IgD-negative memory B cell (primary cell): ENCODE measurements around the gene SLC2A8. TPM values are rescaled to one million over a fixed set of nuclear protein-coding genes. Genes with fewer than 3 reads are reported as not detected.

Experiments used
- H3K27ac Mint-ChIP-seq, 3 donors: one replicate each; pipeline ENCODE4 v1.8.0; 2020 to 2022; ENCODE audit warnings: mild to moderate bottlenecking in 3 of 3, mixed read lengths in 3 of 3, moderate library complexity in 1 of 3
- H3K27me3 Mint-ChIP-seq: one replicate; pipeline ENCODE4 v1.8.0; 2021; ENCODE audit warnings: mixed read lengths
- H3K36me3 Mint-ChIP-seq: one replicate; pipeline ENCODE4 v1.8.0; 2020; ENCODE audit warnings: mild to moderate bottlenecking, mixed read lengths
- H3K4me1 Mint-ChIP-seq, 3 donors: one replicate each; pipeline ENCODE4 v1.8.0; 2020 to 2022; ENCODE audit warnings: mixed read lengths in 3 of 3, mild to moderate bottlenecking in 1 of 3
- H3K4me3 Mint-ChIP-seq, 4 donors: one replicate each; pipeline ENCODE4 v1.8.0; 2020 to 2022; ENCODE audit warnings: mild to moderate bottlenecking in 4 of 4, mixed read lengths in 4 of 4, moderate library complexity in 3 of 4
- H3K9me3 Mint-ChIP-seq, 3 donors: one replicate each; pipeline ENCODE4 v1.8.0; 2020 to 2021; ENCODE audit warnings: mixed read lengths in 3 of 3, mild to moderate bottlenecking in 1 of 3
- polyA plus RNA-seq: library from polyadenylated mRNA; unstranded; fragments of 300-500 nt; fragmentation: Illumina TruSeq; gene quantifications from one replicate; pipeline ENCODE4 v1.2.3, GENCODE V29; 2021

Gene SLC2A8, protein sequence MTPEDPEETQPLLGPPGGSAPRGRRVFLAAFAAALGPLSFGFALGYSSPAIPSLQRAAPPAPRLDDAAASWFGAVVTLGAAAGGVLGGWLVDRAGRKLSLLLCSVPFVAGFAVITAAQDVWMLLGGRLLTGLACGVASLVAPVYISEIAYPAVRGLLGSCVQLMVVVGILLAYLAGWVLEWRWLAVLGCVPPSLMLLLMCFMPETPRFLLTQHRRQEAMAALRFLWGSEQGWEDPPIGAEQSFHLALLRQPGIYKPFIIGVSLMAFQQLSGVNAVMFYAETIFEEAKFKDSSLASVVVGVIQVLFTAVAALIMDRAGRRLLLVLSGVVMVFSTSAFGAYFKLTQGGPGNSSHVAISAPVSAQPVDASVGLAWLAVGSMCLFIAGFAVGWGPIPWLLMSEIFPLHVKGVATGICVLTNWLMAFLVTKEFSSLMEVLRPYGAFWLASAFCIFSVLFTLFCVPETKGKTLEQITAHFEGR
- polyA plus RNA-seq, result 7.8 TPM

DNA sequence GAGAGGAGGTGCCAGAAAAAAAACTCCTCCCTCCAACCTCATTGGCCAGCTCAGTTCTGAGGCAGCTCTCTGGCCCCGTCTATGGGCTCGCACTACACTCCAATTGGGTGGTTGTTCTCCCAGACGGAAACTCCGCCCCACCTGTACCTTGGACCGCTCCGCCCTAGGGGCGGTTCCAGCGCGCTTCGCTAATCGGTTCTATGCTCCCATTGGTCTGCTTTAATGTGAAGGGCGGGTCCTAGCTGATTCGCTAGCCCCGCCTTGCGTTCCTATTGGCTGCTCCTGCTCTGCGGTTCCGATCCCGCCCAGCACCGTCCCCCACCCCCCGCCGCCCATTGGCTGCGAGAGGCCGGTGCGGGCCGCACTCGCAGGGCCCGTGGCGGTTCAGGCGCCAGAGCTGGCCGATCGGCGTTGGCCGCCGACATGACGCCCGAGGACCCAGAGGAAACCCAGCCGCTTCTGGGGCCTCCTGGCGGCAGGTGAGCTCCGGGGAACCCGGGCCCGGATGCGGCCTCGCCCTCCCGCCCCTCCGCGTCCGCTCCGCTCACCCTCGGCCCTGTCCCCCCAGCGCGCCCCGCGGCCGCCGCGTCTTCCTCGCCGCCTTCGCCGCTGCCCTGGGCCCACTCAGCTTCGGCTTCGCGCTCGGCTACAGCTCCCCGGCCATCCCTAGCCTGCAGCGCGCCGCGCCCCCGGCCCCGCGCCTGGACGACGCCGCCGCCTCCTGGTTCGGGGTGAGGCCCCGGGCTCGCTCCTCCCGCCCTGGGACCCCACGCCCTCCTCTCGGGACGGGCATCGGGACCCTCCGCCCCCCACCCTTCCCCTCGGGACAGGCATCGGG lies at the start of gene SLC2A8:
SLC2A8 (plus strand) TSS at position 362 of the 838 bp plus-strand sequence; CDS start at position 424, 62 bp downstream.
- Mint-ChIP-seq H3K27me3 (no peaks in the 10 kb centered on the region), H3K9me3 (no peaks in the 10 kb centered on the region), H3K4me1 (peaks cover 0 to 4% (median 2%) of the 10 kb centered on the region in 3 donors), H3K4me3 (peak within 1 kb of the TSS; percentile 81 to 92 (median 86)), H3K36me3 (peaks cover 5% of the 10 kb centered on the region), H3K27ac (peak within 1 kb of the TSS; percentile 46 to 86 (median 65))

DNA sequence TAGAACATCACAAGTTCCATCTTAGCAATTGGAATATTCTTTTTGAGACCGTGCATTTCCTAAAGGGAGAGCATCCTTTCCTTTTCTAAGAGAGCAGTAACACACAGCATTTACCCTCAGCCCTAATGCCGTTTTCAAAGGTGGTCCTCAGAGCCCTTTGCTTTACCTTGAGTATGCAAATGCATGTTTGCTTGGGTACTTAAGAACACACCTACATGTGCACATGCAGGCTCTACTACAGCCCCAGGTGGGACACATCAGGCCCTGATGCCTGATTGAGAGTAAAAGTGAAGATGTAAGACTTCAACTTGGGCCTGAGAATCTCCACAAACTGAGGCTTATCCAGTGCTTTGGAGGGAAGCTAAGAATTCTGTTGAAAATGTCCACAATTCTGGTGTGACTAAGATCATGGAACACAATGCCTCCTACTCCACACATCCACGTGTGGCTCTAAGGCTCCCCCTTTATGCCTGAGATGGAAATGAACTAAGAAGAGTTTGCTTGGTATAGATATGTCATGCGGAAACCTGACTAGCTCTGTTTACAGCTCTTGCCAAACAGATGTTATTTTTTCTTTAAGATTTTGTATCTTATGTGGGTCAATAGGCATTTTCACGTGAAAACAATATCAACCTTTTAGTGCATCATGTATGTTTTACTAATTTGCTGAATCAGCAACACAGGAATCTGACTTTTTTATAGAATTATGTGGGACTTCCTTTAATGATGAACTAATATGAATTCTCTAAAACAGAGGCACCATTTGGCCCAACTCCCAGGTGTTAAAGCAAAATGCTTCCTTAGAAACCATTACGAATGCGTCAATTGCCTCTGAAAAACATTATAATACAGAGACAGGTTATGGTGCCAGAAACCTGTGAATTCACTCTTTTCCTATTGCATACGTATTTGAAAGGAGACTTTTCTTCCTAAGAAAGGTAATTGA lies 48.9 kb upstream of the SLC2A8 start:
- no peaks in the 10 kb centered on the region for H3K9me3 Mint-ChIP-seq
- no peak overlapping the region for H3K27ac Mint-ChIP-seq
- H3K36me3 Mint-ChIP-seq, result no peaks in the 10 kb centered on the region
- H3K4me1 Mint-ChIP-seq, result no peaks in the 10 kb centered on the region
- H3K27me3 Mint-ChIP-seq, result no peaks in the 10 kb centered on the region
- no peak overlapping the region for H3K4me3 Mint-ChIP-seq

DNA sequence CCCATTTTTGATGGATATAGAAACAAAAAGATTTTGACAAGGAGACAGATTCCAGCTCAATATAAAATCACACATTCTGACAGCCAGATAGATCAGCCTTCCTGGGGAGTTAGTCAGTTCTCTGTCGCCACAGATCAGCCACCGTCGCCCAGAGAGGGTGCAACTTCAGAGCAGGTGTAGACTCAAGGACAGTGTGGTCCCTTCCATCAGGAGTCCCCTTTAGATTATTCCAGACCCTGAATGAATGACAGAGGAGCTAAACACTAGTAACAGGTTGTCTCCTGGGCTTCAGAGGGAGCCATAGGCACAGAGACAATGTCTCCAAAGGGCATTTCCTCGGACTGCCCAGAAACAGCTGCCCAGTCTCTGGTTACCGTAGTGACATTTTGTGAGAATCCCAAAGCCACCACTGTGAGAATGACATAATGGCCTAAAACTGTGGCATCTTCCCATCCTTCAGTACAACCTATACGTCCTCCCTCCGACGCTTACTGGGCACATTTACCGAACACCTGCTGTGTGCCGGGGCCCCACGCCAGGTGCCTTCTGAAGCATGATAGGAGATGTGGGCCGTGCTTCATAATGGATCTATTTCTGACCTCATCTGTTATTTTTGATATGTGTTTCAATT lies 47.4 kb upstream of the SLC2A8 start:
- Mint-ChIP-seq H3K9me3 (no peaks in the 10 kb centered on the region), H3K27me3 (no peaks in the 10 kb centered on the region), H3K27ac (no peak overlapping the region), H3K4me1 (no peaks in the 10 kb centered on the region), H3K4me3 (no peak overlapping the region), H3K36me3 (no peaks in the 10 kb centered on the region)

DNA sequence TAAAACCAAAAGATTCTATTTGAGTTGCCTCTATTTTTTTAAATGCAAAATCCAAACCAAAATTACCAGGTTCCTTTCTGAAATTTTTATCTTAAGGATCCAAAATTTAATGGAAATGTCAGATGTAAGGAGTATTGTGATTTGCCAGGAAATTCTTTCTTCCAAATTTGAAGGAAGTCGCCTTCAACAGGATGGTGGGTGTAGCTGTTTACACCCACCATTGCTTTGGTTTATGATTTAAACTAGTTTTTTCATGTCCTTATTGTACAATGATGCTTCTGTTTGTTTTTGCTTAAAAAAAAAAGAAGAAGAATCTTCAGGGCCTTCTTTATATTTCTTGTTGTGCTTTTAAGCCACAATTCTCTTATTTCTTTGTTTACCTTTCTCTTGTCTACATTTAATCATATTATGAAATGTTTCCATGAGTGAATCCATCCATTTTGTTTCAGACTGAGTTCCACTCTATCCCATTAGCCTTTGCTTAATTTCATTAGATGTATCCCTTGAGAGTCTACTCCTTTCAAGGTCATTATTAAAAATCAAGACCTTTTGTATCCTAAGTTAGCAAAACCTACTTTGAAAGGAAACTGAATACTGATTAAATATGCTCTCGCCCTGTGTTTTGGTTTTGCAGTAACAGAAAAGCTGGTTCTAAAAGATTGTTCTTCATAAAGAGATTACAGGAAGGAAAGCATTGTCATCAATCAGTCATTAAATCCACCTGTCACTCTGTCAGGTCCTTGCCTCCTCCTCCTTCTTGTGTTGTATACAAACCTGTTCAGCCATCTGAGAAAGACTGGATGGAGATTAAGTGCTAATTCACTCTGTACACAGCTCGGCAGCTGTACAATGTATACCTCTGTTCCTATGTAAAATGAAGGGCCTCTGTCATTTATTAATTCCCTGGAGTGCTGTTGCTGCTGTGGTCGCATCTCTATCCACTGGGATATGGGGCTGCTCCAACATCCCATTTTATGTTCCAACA lies 45.5 kb upstream of the SLC2A8 start:
- H3K27me3 Mint-ChIP-seq, result no peaks in the 10 kb centered on the region
- no peak overlapping the region for H3K27ac Mint-ChIP-seq
- no peak overlapping the region for H3K4me3 Mint-ChIP-seq
- H3K36me3 Mint-ChIP-seq, result no peaks in the 10 kb centered on the region
- H3K9me3 Mint-ChIP-seq, result no peaks in the 10 kb centered on the region
- H3K4me1 Mint-ChIP-seq, result no peaks in the 10 kb centered on the region

DNA sequence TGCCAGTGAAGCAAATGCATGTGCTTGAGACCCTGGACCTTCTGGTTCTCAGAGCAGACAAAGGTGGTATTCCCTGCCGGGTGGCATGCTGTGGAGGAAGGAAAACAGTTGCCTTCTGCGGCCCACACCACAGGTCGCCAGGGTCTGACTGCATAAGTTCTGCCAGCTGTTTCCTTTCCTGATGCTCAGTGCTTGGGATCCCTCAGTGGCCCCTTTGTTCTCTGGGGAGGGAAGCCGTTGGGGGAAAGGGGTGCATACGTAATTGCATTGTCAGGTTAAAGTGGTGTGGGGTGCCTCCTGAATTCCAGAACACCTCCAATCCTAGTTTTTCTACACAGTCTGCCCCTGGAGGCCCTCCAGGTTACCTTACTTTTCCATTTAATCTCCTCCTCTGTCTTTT lies 43.1 kb upstream of the SLC2A8 start:
- H3K27ac Mint-ChIP-seq, result peak overlapping the region in 1 of 3 donors; percentile 10
- no peak overlapping the region for H3K4me3 Mint-ChIP-seq
- H3K9me3 Mint-ChIP-seq, result no peaks in the 10 kb centered on the region
- no peaks in the 10 kb centered on the region for H3K36me3 Mint-ChIP-seq
- no peaks in the 10 kb centered on the region for H3K27me3 Mint-ChIP-seq
- no peaks in the 10 kb centered on the region for H3K4me1 Mint-ChIP-seq

DNA sequence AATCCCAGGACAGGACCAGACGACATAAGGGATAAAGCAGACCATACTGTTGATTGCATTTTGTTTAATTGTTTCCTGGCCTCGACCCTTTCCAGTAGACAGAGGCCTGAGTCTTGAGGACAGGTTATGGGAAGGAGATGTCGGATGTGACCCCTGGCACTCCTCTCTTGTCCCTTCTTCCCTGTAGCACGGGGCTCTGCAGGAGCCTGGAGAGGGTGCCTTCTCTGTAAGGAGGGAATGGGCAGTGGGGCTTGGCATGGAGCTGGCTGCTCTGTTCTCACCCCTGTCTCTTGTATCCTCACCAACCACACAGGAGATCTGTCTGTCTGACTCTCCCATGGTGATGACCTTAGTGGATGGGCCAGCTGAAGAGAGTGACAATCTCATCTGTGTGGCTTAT lies 40.1 kb upstream of the SLC2A8 start:
- H3K9me3 Mint-ChIP-seq, result no peaks in the 10 kb centered on the region
- H3K27ac Mint-ChIP-seq, result no peak overlapping the region
- H3K4me1 Mint-ChIP-seq, result no peaks in the 10 kb centered on the region
- no peaks in the 10 kb centered on the region for H3K36me3 Mint-ChIP-seq
- no peak overlapping the region for H3K4me3 Mint-ChIP-seq
- H3K27me3 Mint-ChIP-seq, result no peaks in the 10 kb centered on the region

DNA sequence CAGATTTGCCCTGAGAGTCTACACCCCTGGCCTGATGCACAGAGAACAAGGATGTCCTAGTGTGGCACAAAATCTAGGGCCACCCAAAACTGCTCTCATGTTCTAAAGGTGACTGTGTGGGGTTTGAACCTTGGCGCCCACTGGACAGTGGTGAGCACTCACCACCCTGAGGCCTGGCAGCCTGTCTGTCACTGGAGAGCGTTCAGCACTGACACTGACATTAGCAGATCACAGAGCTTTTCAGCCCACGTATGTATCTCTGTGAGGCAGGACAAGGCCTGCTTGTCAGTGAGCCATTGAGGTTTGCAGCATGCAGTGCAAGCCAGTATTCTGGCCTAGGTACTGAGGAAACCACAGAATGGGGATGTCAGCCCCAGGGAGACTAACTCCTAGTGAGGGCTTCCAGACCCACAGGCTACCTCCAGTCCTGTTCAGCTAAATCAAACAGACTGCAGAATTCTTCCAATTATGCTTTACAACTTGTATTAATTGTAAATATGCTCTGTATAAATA lies 38.9 kb upstream of the SLC2A8 start:
- H3K36me3 Mint-ChIP-seq, result no peaks in the 10 kb centered on the region
- no peak overlapping the region for H3K4me3 Mint-ChIP-seq
- no peaks in the 10 kb centered on the region for H3K9me3 Mint-ChIP-seq
- no peak overlapping the region for H3K27ac Mint-ChIP-seq
- no peaks in the 10 kb centered on the region for H3K27me3 Mint-ChIP-seq
- no peaks in the 10 kb centered on the region for H3K4me1 Mint-ChIP-seq

DNA sequence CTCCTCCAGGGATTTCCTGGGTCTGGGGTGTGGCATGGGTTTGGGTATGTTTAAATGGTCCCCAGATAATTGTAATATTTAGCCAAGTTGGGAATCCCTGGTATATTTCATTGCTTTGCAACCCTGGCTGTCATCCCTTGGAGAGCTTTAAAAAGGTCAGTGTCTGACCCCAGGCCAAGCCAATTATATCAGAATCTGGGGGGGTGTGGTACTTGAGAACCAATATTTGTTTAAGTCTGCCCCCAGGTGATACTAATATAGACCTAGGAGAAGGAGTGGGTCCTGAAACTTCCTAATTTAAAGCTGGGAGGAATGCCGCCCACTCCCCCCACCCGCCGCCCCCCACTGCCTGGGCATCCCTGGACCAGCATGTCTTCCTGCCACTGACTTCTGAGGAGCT lies 38.2 kb upstream of the SLC2A8 start:
- Mint-ChIP-seq H3K4me1 (no peaks in the 10 kb centered on the region), H3K9me3 (no peaks in the 10 kb centered on the region), H3K27me3 (no peaks in the 10 kb centered on the region), H3K36me3 (no peaks in the 10 kb centered on the region), H3K4me3 (no peak overlapping the region), H3K27ac (no peak overlapping the region)

DNA sequence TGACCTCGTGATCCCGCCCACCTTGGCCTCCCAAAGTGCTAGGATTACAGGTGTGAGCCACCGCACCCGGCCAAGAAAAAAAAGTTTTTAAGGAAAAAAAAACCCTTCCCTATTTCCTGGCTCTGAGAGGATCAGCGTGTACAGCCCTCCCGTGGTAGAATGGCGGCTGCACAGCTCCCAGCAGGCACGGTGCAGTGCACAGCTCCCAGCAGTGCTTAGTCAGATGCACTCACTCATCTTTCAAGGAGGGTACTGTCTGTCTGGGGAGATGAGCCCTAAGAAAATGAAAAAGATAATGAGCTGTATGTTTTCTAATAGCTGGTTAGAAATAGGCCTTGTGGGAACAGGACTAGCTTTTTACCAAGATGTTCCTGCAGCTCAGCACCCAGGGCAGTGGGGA lies 36.7 kb upstream of the SLC2A8 start:
- no peak overlapping the region for H3K4me3 Mint-ChIP-seq
- no peaks in the 10 kb centered on the region for H3K9me3 Mint-ChIP-seq
- H3K27me3 Mint-ChIP-seq, result no peaks in the 10 kb centered on the region
- peaks cover 4% of the 10 kb centered on the region for H3K36me3 Mint-ChIP-seq
- no peak overlapping the region for H3K27ac Mint-ChIP-seq
- H3K4me1 Mint-ChIP-seq, result peaks cover 0 to 1% (median 0%) of the 10 kb centered on the region in 3 donors

DNA sequence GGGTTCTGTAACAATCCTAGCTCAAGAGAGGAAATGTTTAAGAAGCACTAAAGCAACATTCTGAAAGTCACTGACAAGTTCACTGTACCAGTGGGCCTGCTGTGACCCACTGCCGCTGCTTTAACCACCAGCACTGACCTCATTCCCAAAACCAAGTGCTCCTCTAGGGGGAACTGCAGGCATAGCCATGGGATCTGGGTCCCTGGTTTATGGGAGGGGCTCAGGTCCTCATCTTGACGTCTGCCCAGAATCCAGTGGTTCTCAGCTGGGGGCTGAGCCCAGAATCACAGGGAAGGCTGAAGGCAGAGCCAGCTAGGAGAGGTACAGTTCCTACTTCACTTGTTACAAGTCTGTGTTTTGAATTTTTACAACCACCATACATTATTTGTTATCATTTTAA lies 36.1 kb upstream of the SLC2A8 start:
- H3K27ac Mint-ChIP-seq, result no peak overlapping the region
- H3K4me3 Mint-ChIP-seq, result no peak overlapping the region
- no peaks in the 10 kb centered on the region for H3K27me3 Mint-ChIP-seq

DNA sequence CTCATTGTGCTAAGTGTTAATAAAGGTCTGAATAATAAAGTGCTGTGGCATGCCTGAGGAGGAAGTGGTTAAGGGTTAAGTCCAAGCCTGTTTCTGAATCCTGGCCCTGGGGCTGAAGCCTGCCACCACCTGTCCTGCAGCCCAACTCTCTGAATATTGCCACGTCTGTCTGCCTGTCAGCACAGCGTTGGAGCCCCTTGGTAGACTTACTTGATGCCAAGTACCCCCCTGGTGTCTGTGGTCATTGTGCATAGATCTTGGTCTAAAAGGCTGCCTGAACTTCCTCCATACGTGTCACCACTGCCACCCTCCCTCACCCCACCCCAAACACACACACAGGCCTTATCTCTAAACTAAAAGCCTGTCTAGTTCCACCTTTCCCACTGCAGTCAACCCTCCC lies 35.4 kb upstream of the SLC2A8 start:
- no peaks in the 10 kb centered on the region for H3K9me3 Mint-ChIP-seq
- peaks cover 0 to 1% (median 0%) of the 10 kb centered on the region in 3 donors for H3K4me1 Mint-ChIP-seq
- no peak overlapping the region for H3K4me3 Mint-ChIP-seq
- peaks cover 6% of the 10 kb centered on the region for H3K36me3 Mint-ChIP-seq
- H3K27me3 Mint-ChIP-seq, result no peaks in the 10 kb centered on the region
- H3K27ac Mint-ChIP-seq, result no peak overlapping the region

More for the DNA sequence above, 36.1 kb upstream of the SLC2A8 start:
- Mint-ChIP-seq H3K36me3 (peaks cover 4% of the 10 kb centered on the region), H3K9me3 (no peaks in the 10 kb centered on the region), H3K4me1 (peaks cover 0 to 1% (median 0%) of the 10 kb centered on the region in 3 donors)

DNA sequence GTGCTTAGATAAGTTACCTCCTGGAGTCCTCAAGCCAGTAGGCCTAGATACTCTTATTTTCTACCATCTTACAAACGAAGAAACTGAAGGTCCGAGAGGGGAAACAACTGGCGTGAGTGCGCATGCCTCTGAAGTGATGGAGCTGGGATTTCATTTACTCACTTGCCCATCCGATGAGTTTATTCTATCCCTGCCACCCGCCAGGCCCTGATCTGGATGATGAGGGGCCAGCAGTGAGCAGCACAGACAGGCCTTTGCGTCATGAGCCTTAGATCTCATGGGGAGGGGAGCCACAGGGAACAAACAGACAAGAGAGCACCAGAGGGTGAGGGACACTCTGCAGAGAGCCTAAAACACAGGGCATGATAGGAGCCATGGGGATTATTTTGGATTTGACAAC lies 34.1 kb upstream of the SLC2A8 start:
- peaks cover 0 to 1% (median 0%) of the 10 kb centered on the region in 3 donors for H3K4me1 Mint-ChIP-seq
- H3K4me3 Mint-ChIP-seq, result no peak overlapping the region
- no peaks in the 10 kb centered on the region for H3K27me3 Mint-ChIP-seq
- no peaks in the 10 kb centered on the region for H3K9me3 Mint-ChIP-seq
- peaks cover 10% of the 10 kb centered on the region for H3K36me3 Mint-ChIP-seq
- no peak overlapping the region for H3K27ac Mint-ChIP-seq

DNA sequence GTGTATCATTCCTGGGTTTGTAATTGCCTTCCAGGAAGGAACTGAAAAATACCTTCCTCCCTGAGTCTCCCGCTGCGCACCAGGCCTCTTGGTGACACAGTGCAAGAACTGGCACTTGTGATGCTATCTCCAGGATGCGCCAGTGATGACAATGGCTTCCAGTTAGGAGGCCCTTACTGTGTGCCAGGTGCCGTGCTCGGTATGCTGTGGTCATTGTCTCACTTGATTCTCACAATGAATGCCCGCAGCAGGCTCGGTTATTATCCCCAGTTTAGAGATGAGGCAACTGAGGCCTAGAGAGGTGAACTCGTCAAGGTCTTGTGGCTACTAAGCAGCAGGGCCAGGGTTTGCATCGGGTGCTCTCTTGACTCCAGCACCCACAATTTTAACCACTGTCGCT lies 31.5 kb upstream of the SLC2A8 start:
- Mint-ChIP-seq H3K27ac (no peak overlapping the region), H3K27me3 (no peaks in the 10 kb centered on the region), H3K4me3 (no peak overlapping the region), H3K9me3 (no peaks in the 10 kb centered on the region), H3K4me1 (peaks cover 0 to 1% (median 0%) of the 10 kb centered on the region in 3 donors), H3K36me3 (peaks cover 10% of the 10 kb centered on the region)
